ENCODE data around the gene PABPN1.

Gene PABPN1

DNA sequence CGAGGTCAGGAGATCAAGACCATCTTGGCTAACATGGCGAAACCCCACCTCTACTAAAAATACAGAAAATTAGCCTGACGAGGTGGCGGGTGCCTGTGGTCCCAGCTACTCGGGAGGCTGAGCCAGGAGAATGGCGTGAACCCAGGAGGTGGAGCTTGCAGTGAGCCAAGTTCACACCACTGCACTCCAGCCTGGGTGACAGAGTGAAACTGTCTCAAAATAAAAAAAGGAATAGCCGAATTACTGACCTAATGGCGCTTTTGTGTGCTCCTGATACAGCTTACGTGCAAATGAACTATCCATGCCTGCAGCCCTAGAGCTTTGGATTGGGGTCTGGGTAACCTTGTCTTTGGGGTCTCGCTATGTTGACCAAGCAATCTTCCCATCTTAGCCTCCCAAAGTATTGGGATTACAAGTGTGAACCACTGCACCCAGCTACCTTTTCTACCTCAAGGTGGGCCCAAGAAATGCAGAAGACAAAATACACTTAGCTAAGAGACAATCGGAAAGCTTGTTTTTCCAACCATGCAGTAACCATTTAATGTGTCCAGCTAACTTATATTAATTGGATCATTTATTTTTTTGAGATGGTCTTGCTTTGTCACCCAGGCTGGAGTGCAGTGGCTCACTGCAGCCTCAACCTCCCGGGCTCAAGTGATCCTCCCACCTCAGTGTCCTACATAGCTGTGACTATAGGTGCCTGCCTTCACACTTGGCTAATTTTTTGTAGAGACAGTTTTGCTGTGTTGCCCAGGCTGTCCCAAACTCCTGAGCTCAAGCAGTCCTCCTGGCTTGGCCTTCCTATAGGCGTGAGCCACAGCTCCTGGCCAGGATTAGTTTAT, 5.5 kb downstream of the PABPN1 start:
- no peak for DNase-seq

DNA sequence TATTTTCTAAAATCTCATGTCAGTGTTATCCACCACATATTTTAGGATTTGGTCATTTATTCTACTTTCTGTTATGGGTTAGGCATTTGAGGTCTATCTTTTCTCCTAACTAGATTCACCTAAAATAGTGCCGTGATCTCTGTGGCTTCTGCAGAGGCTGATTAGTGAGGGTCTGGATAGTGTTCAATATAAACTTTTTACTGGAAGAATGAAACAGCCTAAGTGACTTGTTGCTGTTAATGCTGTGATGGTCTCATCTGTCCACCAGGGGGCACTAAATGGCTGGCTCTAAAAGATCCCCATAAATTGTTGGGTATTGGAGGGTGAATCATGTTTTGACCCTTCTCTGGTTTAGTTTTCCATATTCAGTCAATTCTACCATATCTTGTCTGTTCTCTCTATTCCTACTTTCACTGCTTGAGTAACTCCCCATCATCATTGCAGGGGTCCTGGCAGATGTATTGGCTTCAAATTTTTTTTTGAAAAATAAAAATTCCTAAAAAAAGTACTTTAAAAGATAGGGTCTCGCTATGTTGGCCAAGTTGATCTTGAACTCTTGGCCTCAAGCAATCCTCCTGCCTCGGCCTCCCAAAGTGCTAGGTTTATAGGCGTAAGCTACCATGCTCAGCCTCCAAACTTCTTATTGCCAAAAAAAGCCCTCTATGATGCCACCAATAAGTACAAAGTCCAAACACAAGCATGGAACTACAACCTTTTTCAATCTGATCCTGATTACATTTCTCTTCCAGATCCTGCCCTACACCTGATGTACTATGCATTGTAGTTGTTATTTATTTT, 6.9 kb downstream of the PABPN1 start:
- peak; percentile 73 for DNase-seq

GRCh38 chr14:23335623-23336022, 14.4 kb downstream of the PABPN1 start:
- DNase-seq, result no peak

DNA sequence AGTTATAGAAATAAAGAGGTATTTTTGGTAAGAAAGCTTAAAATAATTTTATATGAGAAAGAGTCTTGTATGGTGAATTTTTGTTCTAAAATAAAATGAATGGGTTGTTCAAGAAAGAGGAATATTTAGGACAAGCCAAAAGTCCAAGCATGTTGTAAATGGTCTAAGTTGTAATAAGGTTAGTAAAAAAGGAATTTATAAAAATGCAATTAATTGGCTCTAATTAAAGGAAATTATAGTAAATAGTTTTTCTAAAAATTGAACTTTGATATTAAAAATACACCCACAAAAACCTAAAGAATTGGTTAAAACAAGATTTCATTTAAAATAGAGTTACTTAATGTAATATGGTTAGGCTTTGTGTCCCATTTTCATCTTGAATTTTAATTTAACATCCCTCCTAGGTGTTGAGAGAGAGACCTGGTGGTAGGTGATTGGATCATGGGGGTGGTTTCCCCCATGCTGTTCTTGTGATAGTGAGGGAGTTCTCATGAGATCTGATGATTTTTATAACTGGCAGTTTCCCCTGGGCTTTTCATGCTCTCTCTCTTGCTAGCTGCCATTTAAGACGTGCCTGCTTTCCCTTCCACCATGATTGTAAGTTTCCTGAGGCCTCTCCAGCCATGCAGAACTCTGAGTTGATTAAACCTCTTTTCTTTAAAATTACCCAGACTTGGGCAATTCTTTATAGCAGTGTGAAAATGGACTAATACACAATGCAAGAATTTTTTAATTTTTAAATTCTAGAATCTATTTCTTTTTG, 18.4 kb downstream of the PABPN1 start:
- no peak for DNase-seq

DNA sequence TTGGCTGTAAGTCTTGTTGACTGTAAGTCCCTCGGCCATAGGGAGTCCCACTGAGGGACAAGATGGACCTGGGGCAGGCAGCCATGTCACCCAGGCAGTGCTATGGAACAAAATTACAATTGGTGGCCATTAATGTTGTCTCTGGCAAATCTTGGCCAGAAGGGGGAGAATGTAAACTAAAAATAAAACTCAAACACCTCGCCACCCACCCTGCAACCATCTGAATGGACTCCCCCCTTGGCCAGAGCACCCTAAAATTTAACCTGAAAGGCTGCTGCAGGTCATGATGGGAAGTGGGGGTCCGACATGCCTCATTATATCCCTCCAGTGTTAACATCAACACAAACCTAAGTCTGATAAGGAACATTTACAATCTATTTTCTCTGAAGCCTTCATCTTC, 23.2 kb downstream of the PABPN1 start:
- DNase-seq, result no peak

GRCh38 chr14:23345987-23346692, 24.9 kb downstream of the PABPN1 start:
- DNase-seq, result no peak

GRCh38 chr14:23346693-23347405, 25.6 kb downstream of the PABPN1 start:
- no peak for DNase-seq

- no peak for DNase-seq
Observed at GRCh38 chr14:23347406-23348296, 26.4 kb downstream of the PABPN1 start.

GRCh38 chr14:23348297-23348655, 27.0 kb downstream of the PABPN1 start:
- DNase-seq, result no peak

GRCh38 chr14:23349156-23349845, 28.0 kb downstream of the PABPN1 start:
- DNase-seq, result no peak

GRCh38 chr14:23351681-23352505, 30.6 kb downstream of the PABPN1 start:
- DNase-seq, result no peak

DNA sequence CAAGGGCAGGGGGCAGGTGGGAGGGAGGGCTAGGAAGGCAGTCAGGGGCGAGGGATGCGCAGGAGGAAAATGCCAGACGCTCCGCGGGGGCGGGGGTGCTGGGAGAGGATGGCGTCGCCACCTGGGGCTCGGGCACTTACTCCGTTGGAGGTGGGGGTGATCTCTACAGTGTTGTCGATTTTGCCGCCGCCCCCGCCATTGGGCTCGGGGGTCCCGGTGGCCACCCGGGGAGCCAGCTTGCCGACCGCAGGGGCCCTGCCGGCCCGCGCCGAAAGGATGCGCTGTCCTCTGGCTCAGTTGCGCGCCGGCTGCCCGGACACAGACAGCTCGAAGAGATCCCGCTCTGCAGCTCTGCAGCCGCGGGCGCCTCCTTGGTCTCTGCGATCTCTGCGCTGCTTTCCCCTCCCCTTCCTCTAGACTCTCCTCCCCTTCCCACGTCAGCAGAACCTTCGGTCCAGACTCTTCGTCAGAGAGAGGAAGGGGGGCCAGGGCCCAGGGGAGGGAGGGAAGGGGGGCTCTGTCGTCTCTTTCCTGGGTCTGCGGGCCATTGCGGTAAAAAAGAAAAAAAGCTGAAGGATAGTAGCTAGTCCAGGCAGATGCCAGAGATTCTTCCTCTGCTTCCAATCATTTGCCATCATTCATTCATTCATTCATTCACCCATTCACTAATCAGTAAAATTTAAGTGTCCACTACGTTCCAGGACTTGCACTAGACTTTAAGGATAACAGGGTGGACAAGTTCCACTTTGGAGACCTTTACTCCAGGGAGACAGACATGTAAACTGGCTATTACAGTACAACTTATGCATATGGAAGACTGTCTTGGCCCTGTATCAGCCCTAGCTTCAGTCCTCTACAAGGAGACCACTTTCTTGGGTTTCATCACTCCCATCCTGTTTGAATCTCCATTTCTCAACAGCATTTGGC, 31.5 kb downstream of the PABPN1 start, which contains the start of gene SLC22A17:
Gene SLC22A17, minus strand, starts transcription at position 382 of the 927 bp plus-strand sequence.
- DNase-seq, result peak; percentile 93

- no peak for DNase-seq
Observed at GRCh38 chr14:23353433-23353780, 32.1 kb downstream of the PABPN1 start.

- DNase-seq, result no peak
Observed at GRCh38 chr14:23354990-23355389, 33.7 kb downstream of the PABPN1 start.

GRCh38 chr14:23355871-23356435, 34.7 kb downstream of the PABPN1 start:
- DNase-seq, result no peak

DNA sequence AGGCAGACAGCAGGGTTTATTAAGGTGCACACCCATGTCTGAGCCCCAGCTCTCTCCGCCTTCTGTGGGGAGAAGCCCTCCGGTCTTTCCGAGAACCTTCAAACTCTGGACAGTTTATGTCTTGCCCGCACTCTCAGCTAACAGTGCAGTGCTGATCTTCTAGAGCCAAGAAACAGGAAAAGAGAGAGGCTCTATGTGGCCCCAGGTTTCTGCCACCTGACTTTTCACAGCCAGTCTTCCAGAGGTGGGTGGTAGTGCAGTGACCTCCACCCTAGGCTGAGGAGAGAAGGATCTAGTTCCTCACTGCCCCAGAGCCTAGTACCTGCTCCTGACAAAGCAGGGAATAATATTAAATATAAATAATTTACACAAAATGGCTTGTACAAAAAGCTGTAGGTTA, 35.4 kb downstream of the PABPN1 start:
- DNase-seq, result no peak

DNA sequence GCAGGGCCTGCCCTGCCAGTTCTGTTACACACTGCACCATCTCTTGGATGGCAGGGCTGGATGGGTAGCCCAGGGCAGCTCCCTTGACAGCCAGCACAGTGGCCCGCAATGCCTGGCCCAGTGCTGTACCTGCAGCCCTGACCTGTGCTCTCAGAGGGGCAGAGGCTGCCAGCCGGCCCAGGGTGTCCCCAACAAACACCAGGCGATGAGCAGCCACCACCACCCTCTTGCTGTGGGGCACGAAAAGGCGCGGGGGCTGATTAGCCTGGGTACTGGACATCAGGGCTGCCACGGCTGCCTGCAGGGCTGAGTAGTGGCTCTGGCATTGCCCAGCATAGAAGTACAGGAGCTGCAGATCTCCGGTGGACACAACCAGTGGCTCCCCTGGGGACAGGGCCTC, 36.0 kb downstream of the PABPN1 start:
- DNase-seq, result no peak

DNA sequence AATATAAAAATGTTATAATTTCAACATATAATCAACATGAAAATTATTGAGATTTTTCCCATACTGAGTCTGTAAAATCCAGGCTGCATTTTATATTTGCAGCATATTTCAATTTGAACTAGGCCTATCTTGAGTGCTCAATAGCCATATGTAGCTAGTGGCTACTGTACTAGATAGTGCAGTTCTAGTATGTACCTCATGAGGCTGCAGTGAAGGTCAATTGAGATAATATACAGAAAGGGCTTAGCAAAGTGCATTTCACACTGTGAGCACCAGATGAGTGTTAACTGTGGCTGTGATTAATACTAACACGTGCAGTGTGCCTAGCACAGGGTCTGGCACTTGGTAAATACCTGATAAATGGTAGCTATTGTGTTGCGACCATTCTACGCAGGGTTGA, 36.8 kb downstream of the PABPN1 start:
- DNase-seq, result no peak

Measured in fibroblast of skin of abdomen (primary cell).